HepG2 (cell line): ENCODE measurements around the gene INF2. TPM values are rescaled to one million over a fixed set of nuclear protein-coding genes. Genes with fewer than 3 reads are reported as not detected.

Source experiments
- BCL6 ChIP-seq: IDR thresholded peaks from 2 replicates; pipeline ENCODE4 v1.6.1; 2016; ENCODE audit warnings: missing genetic modification reagents, missing compliant biosample characterization
- ELK4 ChIP-seq: sonication (generic); formaldehyde crosslinking; IDR thresholded peaks from 2 replicates; pipeline ENCODE4 v1.9.0; 2021; ENCODE audit warnings: missing genetic modification reagents, borderline replicate concordance
- HNF4G ChIP-seq, 2 experiments: sonication (generic) in 1 of 2; formaldehyde crosslinking in 1 of 2; IDR thresholded peaks; 2 replicates each; pipeline versions ENCODE4 v1.4.0 to v1.6.1; 2011 to 2020; ENCODE audit warnings: borderline replicate concordance in 2 of 2, low read depth in 2 of 2, mild to moderate bottlenecking in 2 of 2, low read length in 1 of 2, missing genetic modification reagents in 1 of 2, moderate library complexity in 1 of 2
- ISL2 ChIP-seq: sonication (generic); formaldehyde crosslinking; IDR thresholded peaks from 2 replicates; pipeline ENCODE4 v1.5.0; 2020; ENCODE audit warnings: missing genetic modification reagents
- LCORL ChIP-seq, 2 experiments: fragments of 450-650 bp in 1 of 2; sonication (generic) in 1 of 2; formaldehyde crosslinking in 1 of 2; IDR thresholded peaks; 2 replicates each; pipeline versions ENCODE4 v1.5.0 to v1.6.1; 2017 to 2020; ENCODE audit warnings: antibody characterized with exemption in 1 of 2, missing genetic modification reagents in 1 of 2
- MTERF4 ChIP-seq: sonication (generic); formaldehyde crosslinking; IDR thresholded peaks from 2 replicates; pipeline ENCODE4 v1.8.0; 2023; ENCODE audit warnings: mild to moderate bottlenecking, missing genetic modification reagents
- MZF1 ChIP-seq: sonication (generic); formaldehyde crosslinking; IDR thresholded peaks from 2 replicates; pipeline ENCODE4 v1.8.1; 2023; ENCODE audit warnings: mild to moderate bottlenecking, missing genetic modification reagents, borderline replicate concordance
- SALL1 ChIP-seq: sonication (generic); formaldehyde crosslinking; IDR thresholded peaks from 2 replicates; pipeline ENCODE4 v1.8.0; 2022; ENCODE audit warnings: mild to moderate bottlenecking, missing genetic modification reagents
- SMAD9 ChIP-seq: sonication (generic); formaldehyde crosslinking; IDR thresholded peaks from 2 replicates; pipeline ENCODE4 v1.5.1; 2020; ENCODE audit warnings: mild to moderate bottlenecking, missing genetic modification reagents
- SNRNP70 ChIP-seq: fragments of 200-400 bp; formaldehyde crosslinking; IDR thresholded peaks from 2 replicates; pipeline ENCODE4 v1.6.1; 2017; ENCODE audit warnings: mild to moderate bottlenecking, low read depth, low read length, moderate library complexity
- SOX6 ChIP-seq, 2 experiments: fragments of 450-650 bp in 1 of 2; sonication (generic) in 1 of 2; formaldehyde crosslinking in 1 of 2; IDR thresholded peaks; 2 replicates each; pipeline versions ENCODE4 v1.4.0 to v1.6.1; 2017 to 2020; ENCODE audit warnings: antibody characterized with exemption in 1 of 2, mild to moderate bottlenecking in 1 of 2, missing genetic modification reagents in 1 of 2
- ZHX1 ChIP-seq: sonication (generic); formaldehyde crosslinking; IDR thresholded peaks from 2 replicates; pipeline ENCODE4 v1.8.1; 2022; ENCODE audit warnings: low read depth, mild to moderate bottlenecking, missing genetic modification reagents
- ZNF230 ChIP-seq: sonication (generic); formaldehyde crosslinking; IDR thresholded peaks from 2 replicates; pipeline ENCODE4 v1.4.0; 2020; ENCODE audit warnings: mild to moderate bottlenecking, missing genetic modification reagents
- ZNF281 ChIP-seq: sonication (generic); formaldehyde crosslinking; IDR thresholded peaks from 2 replicates; pipeline ENCODE4 v1.4.0; 2020; ENCODE audit warnings: missing genetic modification reagents, borderline replicate concordance
- ZNF282 ChIP-seq: fragments of 450-650 bp; IDR thresholded peaks from 2 replicates; pipeline ENCODE4 v1.6.1; 2018; ENCODE audit not compliant: partially characterized antibody
- ZNF343 ChIP-seq: sonication (generic); formaldehyde crosslinking; IDR thresholded peaks from 2 replicates; pipeline ENCODE4 v1.4.0; 2020; ENCODE audit warnings: mild to moderate bottlenecking, missing genetic modification reagents
- ZNF883 ChIP-seq: sonication (generic); formaldehyde crosslinking; IDR thresholded peaks from 2 replicates; pipeline ENCODE4 v1.5.1; 2020; ENCODE audit warnings: mild to moderate bottlenecking, missing genetic modification reagents; ENCODE audit errors: not compliant biosample characterization
- ZSCAN21 ChIP-seq: sonication (generic); formaldehyde crosslinking; IDR thresholded peaks from 2 replicates; pipeline ENCODE4 v1.8.0; 2022; ENCODE audit warnings: mild to moderate bottlenecking, missing genetic modification reagents, moderate library complexity, borderline replicate concordance
- polyA plus RNA-seq, 8 experiments: library from polyadenylated mRNA; depleted of rRNA in 3 of 8; stranded (reverse) in 7 of 8; unstranded in 1 of 8; fragments of >200 nt; fragmentation: Illumina TruSeq in 4 of 8; extraction: Trizol in 4 of 8; gene quantifications; 2 replicates each; pipeline versions ENCODE4 v1.2.1 to v1.2.3, GENCODE V29; 2011 to 2016; ENCODE audit warnings: low read depth in 4 of 8, missing spikeins in 1 of 8, mixed read lengths in 1 of 8; ENCODE audit not compliant: insufficient read depth in 1 of 8
- total RNA-seq, 5 experiments: library from RNA; depleted of rRNA; stranded (reverse); fragments of >200 nt; fragmentation: Illumina TruSeq; extraction: Trizol; gene quantifications; 2 replicates each; pipeline ENCODE4 v1.2.3, GENCODE V29; 2016; ENCODE audit warnings: low read depth in 1 of 5

Gene INF2
- total and polyA plus RNA-seq, 2 of the 13 experiments (the other 11 are each of a cell fraction or from before 2014, with no cell fraction given): 16.4 to 26.4 TPM

GRCh38 chr14:104726600-104727451 is 37.4 kb downstream of the INF2 start (continued):
- TF ChIP-seq HNF4G (IDR thresholded peaks at IDR 0.05; ENCODE audit: borderline replicate concordance, low read depth, low read length) (peak; percentile 81), HNF4G (CRISPR knock-in tag; IDR thresholded peaks at IDR 0.05; ENCODE audit: borderline replicate concordance, low read depth) (peak; percentile 68; the same call in 1 of the 2 replicates), LCORL (IDR thresholded peaks at IDR 0.05) (no peak), LCORL (CRISPR knock-in tag; IDR thresholded peaks at IDR 0.05) (peak; percentile 47; the same call in 1 of the 2 replicates), MTERF4 (no peak), SOX6 (IDR thresholded peaks at IDR 0.05) (no peak), SOX6 (CRISPR knock-in tag; IDR thresholded peaks at IDR 0.05) (peak; percentile 63), ZNF883 (CRISPR knock-in tag) (no peak), ZNF282 (no peak), ISL2 (CRISPR knock-in tag) (0 out of 2 replicates have a peak, but pooled peaks have one; percentile 41), SALL1 (peak; percentile 57; the same call in 1 of the 2 replicates), SNRNP70 (no peak), ZNF281 (CRISPR knock-in tag) (no peak), ELK4 (CRISPR knock-in tag) (no peak), ZNF343 (CRISPR knock-in tag) (no peak), SMAD9 (CRISPR knock-in tag) (no peak), BCL6 (CRISPR knock-in tag) (peak; percentile 44; the same call in 1 of the 2 replicates), ZHX1 (CRISPR knock-in tag) (0 out of 2 replicates have a peak, but pooled peaks have one; percentile 21), ZSCAN21 (CRISPR knock-in tag) (peak; percentile 54; the same call in 1 of the 2 replicates), ZNF230 (CRISPR knock-in tag) (0 out of 2 replicates have a peak, but pooled peaks have one; percentile 72), MZF1 (CRISPR knock-in tag) (no peak)
